Choroid plexus epithelial cell (primary cell): Measurements from ENCODE around the gene CLEC10A.
"Not testable (repeated sequence)": the region's sequence is repeated elsewhere in the genome, so short reads cannot be mapped to it uniquely, and the experiment has no call there.

Source experiments
- DNase-seq: peaks from one replicate; pipeline ENCODE4 v3.0.0-alpha.2; 2010; ENCODE audit warnings: low read depth
- H3K4me3 ChIP-seq: 2 replicates; pipeline ENCODE4 v1.5.1; 2011; ENCODE audit warnings: low read depth, mild to moderate bottlenecking, control low read depth, low read length, moderate library complexity
- TF ChIP-seq, protein P1 (sequence below): conservative IDR thresholded peaks from 2 replicates; pipeline ENCODE4 v1.5.1; 2011; ENCODE audit warnings: low read depth, mild to moderate bottlenecking, control low read depth, inconsistent platforms, low read length, moderate library complexity

Gene CLEC10A

GRCh38 chr17:7094652-7095019 lies 14.6 kb upstream of the CLEC10A start:
- TF ChIP-seq, protein P1, sequence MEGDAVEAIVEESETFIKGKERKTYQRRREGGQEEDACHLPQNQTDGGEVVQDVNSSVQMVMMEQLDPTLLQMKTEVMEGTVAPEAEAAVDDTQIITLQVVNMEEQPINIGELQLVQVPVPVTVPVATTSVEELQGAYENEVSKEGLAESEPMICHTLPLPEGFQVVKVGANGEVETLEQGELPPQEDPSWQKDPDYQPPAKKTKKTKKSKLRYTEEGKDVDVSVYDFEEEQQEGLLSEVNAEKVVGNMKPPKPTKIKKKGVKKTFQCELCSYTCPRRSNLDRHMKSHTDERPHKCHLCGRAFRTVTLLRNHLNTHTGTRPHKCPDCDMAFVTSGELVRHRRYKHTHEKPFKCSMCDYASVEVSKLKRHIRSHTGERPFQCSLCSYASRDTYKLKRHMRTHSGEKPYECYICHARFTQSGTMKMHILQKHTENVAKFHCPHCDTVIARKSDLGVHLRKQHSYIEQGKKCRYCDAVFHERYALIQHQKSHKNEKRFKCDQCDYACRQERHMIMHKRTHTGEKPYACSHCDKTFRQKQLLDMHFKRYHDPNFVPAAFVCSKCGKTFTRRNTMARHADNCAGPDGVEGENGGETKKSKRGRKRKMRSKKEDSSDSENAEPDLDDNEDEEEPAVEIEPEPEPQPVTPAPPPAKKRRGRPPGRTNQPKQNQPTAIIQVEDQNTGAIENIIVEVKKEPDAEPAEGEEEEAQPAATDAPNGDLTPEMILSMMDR: no peak
- H3K4me3 ChIP-seq: no peak overlapping the region
- DNase-seq: no peak

GRCh38 chr17:7091311-7092005 lies 11.4 kb upstream of the CLEC10A start:
- H3K4me3 ChIP-seq, DNase-seq: not testable (repeated sequence)

GRCh38 chr17:7089570-7089969 lies 9.5 kb upstream of the CLEC10A start:
- H3K4me3 ChIP-seq, DNase-seq: not testable (repeated sequence)

GRCh38 chr17:7088442-7088841 lies 8.4 kb upstream of the CLEC10A start:
- not testable (repeated sequence) for DNase-seq, H3K4me3 ChIP-seq

GRCh38 chr17:7084088-7084487 lies 4.0 kb upstream of the CLEC10A start:
- peak; percentile 24 for DNase-seq
- H3K4me3 ChIP-seq: no peak overlapping the region
- TF ChIP-seq, protein P1: no peak

- H3K4me3 ChIP-seq: no peak overlapping the region
- TF ChIP-seq, protein P1: no peak
- peak; percentile 13 for DNase-seq
Observed at GRCh38 chr17:7083592-7083991, 3.5 kb upstream of the CLEC10A start.

- no peak for DNase-seq
- no peak overlapping the region for H3K4me3 ChIP-seq
Observed at GRCh38 chr17:7081341-7082062, 1.5 kb upstream of the CLEC10A start.

DNA sequence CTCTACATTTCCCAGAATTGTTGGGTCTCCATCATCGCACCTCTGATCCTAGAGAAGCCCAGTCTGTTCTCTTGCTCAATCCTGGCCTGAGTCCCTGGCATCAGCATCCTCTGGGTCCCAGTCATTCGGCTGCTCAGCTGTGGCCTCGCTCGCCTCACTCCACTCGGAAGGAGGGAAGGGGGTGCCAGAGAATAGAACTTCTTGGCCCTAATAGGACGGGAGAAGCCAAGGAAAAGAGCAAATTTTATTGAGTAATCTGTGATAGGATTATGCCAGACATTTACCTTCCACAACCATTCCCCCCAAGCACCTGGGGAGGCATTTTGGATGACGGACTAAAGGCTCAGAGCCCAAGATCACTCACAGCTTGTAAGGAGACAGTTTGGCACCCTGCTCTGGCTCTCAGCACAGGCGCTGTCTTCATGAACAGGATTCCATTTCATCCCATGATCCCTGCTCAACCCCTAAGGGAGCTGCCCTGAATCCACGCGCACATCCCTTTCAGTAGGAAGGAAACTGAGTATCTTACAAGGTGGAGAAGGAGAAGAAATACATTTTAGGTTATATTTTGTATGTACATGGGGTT lies 498 bp upstream of the CLEC10A start:
- H3K4me3 ChIP-seq: no peak overlapping the region
- no peak for DNase-seq
- TF ChIP-seq, protein P1: no peak

More at GRCh38 chr17:7081341-7082062, 1.5 kb upstream of the CLEC10A start:
- TF ChIP-seq, protein P1: no peak
